ENCODE data around the gene TMEM126A.

Gene TMEM126A

DNA sequence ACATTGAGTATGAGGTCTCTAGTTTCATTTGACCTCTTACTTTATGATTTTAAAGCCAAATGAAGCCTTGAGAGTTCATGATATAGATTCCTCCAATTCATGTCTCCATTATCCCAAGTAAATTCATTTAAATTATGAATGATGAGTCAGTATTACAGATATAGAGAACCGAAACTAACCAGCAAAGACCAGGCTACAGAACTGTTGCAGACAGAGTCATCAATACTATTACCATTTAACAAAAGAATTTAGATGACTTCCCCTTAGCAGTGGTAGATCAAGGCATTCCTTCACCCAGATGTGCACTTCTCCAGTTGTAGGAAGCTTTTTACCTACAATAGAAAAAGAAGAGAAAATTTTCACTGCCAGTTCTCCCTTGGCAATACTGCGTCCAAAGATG, 50.0 kb downstream of the TMEM126A start:
- no peak overlapping the region for H3K4me3 ChIP-seq (ENCODE audit: low read depth, low read length)
- TF ChIP-seq CTCF (IDR thresholded peaks at IDR 0.05; ENCODE audit: low read depth, low read length): no peak
- in situ Hi-C loops (cut with HindIII; ENCODE audit: low sequenced_read_pairs): no loop called here
- no peak for DNase-seq (ENCODE audit: low read depth, low spot score)

DNA sequence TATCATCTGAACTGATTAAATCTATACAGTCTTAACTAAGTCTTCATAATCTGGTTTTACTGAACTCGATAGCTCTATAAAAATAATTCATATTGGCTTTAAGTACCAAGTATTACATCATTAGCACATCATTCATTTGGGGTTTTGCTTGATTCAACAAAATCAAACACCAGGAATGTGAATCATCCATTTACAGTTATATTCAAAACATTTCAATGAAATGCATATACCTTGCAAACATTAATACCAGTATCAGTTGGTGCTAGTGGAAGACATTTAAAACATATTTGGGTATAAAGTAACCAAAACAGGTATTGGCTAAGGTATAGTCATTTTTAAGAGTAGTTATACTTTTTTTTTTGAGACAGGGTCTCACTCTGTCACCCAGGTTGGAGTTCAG, 50.4 kb downstream of the TMEM126A start:
- in situ Hi-C loops (cut with HindIII; ENCODE audit: low sequenced_read_pairs): no loop called here
- no peak for DNase-seq (ENCODE audit: low read depth, low spot score)
- H3K4me3 ChIP-seq (ENCODE audit: low read depth, low read length): no peak overlapping the region
- no peak for TF ChIP-seq CTCF (IDR thresholded peaks at IDR 0.05; ENCODE audit: low read depth, low read length)

GRCh38 chr11:85699957-85700741, 52.4 kb downstream of the TMEM126A start:
- no peak for DNase-seq (ENCODE audit: low read depth, low spot score)
- no peak overlapping the region for H3K4me3 ChIP-seq (ENCODE audit: low read depth, low read length)
- in situ Hi-C loops (cut with HindIII; ENCODE audit: low sequenced_read_pairs): no loop called here
- TF ChIP-seq CTCF (IDR thresholded peaks at IDR 0.05; ENCODE audit: low read depth, low read length): no peak

GRCh38 chr11:85704967-85705366, 57.2 kb downstream of the TMEM126A start:
- in situ Hi-C loops (cut with HindIII; ENCODE audit: low sequenced_read_pairs): no loop called here
- H3K4me3 ChIP-seq (ENCODE audit: low read depth, low read length): no peak overlapping the region
- TF ChIP-seq CTCF (IDR thresholded peaks at IDR 0.05; ENCODE audit: low read depth, low read length): no peak
- no peak for DNase-seq (ENCODE audit: low read depth, low spot score)

- DNase-seq (ENCODE audit: low read depth, low spot score): no peak
- in situ Hi-C loops (cut with HindIII; ENCODE audit: low sequenced_read_pairs): no loop called here
- no peak overlapping the region for H3K4me3 ChIP-seq (ENCODE audit: low read depth, low read length)
- no peak for TF ChIP-seq CTCF (IDR thresholded peaks at IDR 0.05; ENCODE audit: low read depth, low read length)
Observed at GRCh38 chr11:85705800-85706199, 58.0 kb downstream of the TMEM126A start.
